Measurements from ENCODE around the gene STK33. TPM values are rescaled to one million over a fixed set of nuclear protein-coding genes. Genes with fewer than 3 reads are reported as not detected.

Gene STK33
- polyA plus RNA-seq, 1 of the 3 experiments (the other 2 are of a cell fraction): 12.3 TPM

DNA sequence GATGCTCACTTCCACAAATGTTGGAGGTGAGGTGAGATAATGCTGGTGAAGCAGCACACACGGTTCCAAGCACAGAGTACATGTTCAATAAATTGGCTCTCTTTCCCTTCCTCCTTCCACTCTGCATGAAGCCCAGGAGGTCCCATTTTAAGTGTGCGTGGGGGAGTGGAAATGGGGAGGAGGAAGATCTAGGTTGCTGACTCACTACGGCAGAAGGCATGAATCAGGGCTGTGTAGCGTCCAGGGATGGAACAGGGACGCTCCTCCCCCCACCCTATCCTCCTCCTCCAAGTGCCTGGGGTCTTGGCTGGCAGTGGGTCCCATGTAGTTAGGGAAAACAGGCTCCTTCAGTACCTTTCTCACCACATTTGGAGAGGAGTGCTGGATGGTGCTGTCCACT, 44.3 kb upstream of the STK33 start (continued):
- TF ChIP-seq SIN3A (IDR thresholded peaks at IDR 0.05; ENCODE audit: borderline replicate concordance, low read depth, low read length): no peak
- no peak for TF ChIP-seq ELF1 (IDR thresholded peaks at IDR 0.05)
- no peak for TF ChIP-seq NRF1 (IDR thresholded peaks at IDR 0.05; ENCODE audit: low read depth, low read length)
- TF ChIP-seq EZH2phosphoT487 (IDR thresholded peaks at IDR 0.05; ENCODE audit: borderline replicate concordance, low read depth): no peak

DNA sequence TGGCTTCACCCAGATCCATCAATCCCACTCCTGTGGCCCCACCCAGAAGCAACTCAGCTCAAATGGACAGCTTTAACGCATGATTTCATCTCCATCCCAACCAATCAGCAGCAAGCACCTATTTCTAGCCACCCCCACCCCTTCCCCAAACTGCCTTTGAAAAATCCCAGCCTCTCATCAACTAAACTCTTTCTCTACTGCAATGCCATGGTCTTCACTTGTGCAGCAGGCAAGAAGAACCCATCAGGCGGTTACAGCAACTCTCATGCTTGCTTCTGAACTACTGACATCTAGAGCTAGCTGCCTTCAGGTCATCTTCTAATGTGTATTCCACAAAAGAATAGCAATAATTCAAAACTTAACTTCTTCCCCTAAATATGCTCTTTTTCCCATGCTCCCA, 42.1 kb upstream of the STK33 start:
- no peak for DNase-seq
- Histone ChIP-seq H3F3A (replicated peaks; ENCODE audit: insufficient read depth) (no peaks in the 10 kb centered on the region), H3K36me3 (replicated peaks in 1 of 2; ENCODE audit: control insufficient read depth in 1 of 2, insufficient read depth in 2 of 2, low read length in 1 of 2) (peaks cover 20 to 31% of the 10 kb centered on the region in 2 experiments), H3K4me3 (ENCODE audit: low read depth in 2 of 2, low read length in 1 of 2) (no peak overlapping the region), H3K9me3 (no peaks in the 10 kb centered on the region), H2AFZ (ENCODE audit: low read depth) (no peak overlapping the region), H4K20me1 (ENCODE audit: insufficient read depth) (no peaks in the 10 kb centered on the region), H3K27ac (ENCODE audit: low read depth in 2 of 2, low read length in 1 of 2) (no peak overlapping the region), H3K27me3 (ENCODE audit: insufficient read depth) (no peaks in the 10 kb centered on the region), H3K4me2 (no peak overlapping the region), H3K9ac (no peak overlapping the region), H3K9me2 (no peaks in the 10 kb centered on the region), H3K4me1 (ENCODE audit: control insufficient read depth in 1 of 2, insufficient read depth in 2 of 2, low read depth in 1 of 2, low read length in 1 of 2) (no peaks in the 10 kb centered on the region; a peak in 1 of 4 replicates), H3K79me2 (ENCODE audit: insufficient read depth) (no peaks in the 10 kb centered on the region)
- POLR2A ChIA-PET: no interaction called here
- CTCF ChIA-PET: no interaction called here
- TF ChIP-seq GABPA (IDR thresholded peaks at IDR 0.05; ENCODE audit: low read depth) (no peak), MEF2A (IDR thresholded peaks at IDR 0.05; ENCODE audit: borderline replicate concordance, low read depth) (no peak), FOSL2 (IDR thresholded peaks at IDR 0.05; ENCODE audit: borderline replicate concordance, low read depth) (no peak)
- TF ChIP-seq, protein P1, sequence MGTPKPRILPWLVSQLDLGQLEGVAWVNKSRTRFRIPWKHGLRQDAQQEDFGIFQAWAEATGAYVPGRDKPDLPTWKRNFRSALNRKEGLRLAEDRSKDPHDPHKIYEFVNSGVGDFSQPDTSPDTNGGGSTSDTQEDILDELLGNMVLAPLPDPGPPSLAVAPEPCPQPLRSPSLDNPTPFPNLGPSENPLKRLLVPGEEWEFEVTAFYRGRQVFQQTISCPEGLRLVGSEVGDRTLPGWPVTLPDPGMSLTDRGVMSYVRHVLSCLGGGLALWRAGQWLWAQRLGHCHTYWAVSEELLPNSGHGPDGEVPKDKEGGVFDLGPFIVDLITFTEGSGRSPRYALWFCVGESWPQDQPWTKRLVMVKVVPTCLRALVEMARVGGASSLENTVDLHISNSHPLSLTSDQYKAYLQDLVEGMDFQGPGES (IDR thresholded peaks at IDR 0.05; ENCODE audit: low read depth, low read length): no peak
- TF ChIP-seq, protein P2, sequence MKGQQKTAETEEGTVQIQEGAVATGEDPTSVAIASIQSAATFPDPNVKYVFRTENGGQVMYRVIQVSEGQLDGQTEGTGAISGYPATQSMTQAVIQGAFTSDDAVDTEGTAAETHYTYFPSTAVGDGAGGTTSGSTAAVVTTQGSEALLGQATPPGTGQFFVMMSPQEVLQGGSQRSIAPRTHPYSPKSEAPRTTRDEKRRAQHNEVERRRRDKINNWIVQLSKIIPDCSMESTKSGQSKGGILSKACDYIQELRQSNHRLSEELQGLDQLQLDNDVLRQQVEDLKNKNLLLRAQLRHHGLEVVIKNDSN (IDR thresholded peaks at IDR 0.05; ENCODE audit: borderline replicate concordance, low read depth): no peak
- 87% methylated on average over 2 of the region's 2 CpGs for WGBS (ENCODE audit: low lambda C conversion rate)

DNA sequence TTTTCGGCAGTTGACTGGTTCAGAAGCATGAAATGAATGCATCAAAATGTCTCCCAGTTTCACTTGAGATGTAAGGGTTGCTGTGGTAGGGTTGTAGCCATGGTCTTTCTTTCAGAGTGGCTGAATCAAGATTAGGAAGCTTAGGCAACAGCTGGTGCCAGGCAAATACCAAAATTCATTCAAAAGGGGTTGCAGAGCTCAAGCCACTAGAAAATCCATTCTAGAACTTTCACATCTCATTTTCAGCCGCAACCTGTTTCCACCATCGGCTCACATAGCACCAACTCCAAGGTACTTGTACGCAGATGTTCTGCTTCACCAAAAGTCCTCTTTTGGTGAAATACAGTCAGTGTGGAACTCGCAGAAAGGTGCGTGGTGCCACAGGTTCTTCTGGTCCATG, 40.5 kb upstream of the STK33 start:
- H3K4me2 ChIP-seq: no peak overlapping the region

More for the DNA sequence above, 40.5 kb upstream of the STK33 start:
- H3K36me3 ChIP-seq (replicated peaks in 1 of 2; ENCODE audit: control insufficient read depth in 1 of 2, insufficient read depth in 2 of 2, low read length in 1 of 2): peaks cover 20 to 27% of the 10 kb centered on the region in 2 experiments
- no peaks in the 10 kb centered on the region for H3K27me3 ChIP-seq (ENCODE audit: insufficient read depth)
- no peak overlapping the region for H3K4me3 ChIP-seq (ENCODE audit: low read depth in 2 of 2, low read length in 1 of 2)
- H2AFZ ChIP-seq (ENCODE audit: low read depth): no peak overlapping the region
- DNase-seq: no peak
- no peak overlapping the region for H3K9ac ChIP-seq
- no peaks in the 10 kb centered on the region for H3K4me1 ChIP-seq (ENCODE audit: control insufficient read depth in 1 of 2, insufficient read depth in 2 of 2, low read depth in 1 of 2, low read length in 1 of 2)
- CTCF ChIA-PET: no interaction called here
- WGBS (ENCODE audit: low lambda C conversion rate): 90% methylated on average over 6 of the region's 6 CpGs
- H3F3A ChIP-seq (replicated peaks; ENCODE audit: insufficient read depth): no peaks in the 10 kb centered on the region
- H3K9me3 ChIP-seq: no peaks in the 10 kb centered on the region
- POLR2A ChIA-PET: no interaction called here
- no peaks in the 10 kb centered on the region for H3K79me2 ChIP-seq (ENCODE audit: insufficient read depth)
- TF ChIP-seq RAD21 (IDR thresholded peaks at IDR 0.05; ENCODE audit: low read length): no peak
- no peak for TF ChIP-seq NRF1 (IDR thresholded peaks at IDR 0.05; ENCODE audit: low read depth, low read length)
- TF ChIP-seq RXRA (IDR thresholded peaks at IDR 0.05; ENCODE audit: borderline replicate concordance, low read depth): no peak
- no peak for TF ChIP-seq MEF2A (IDR thresholded peaks at IDR 0.05; ENCODE audit: borderline replicate concordance, low read depth)
- TF ChIP-seq, protein P3, sequence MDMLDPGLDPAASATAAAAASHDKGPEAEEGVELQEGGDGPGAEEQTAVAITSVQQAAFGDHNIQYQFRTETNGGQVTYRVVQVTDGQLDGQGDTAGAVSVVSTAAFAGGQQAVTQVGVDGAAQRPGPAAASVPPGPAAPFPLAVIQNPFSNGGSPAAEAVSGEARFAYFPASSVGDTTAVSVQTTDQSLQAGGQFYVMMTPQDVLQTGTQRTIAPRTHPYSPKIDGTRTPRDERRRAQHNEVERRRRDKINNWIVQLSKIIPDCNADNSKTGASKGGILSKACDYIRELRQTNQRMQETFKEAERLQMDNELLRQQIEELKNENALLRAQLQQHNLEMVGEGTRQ (IDR thresholded peaks at IDR 0.05; ENCODE audit: borderline replicate concordance, low read depth, low read length): no peak
- TF ChIP-seq RFX5 (IDR thresholded peaks at IDR 0.05; ENCODE audit: low read length): no peak
- TF ChIP-seq, protein P4, sequence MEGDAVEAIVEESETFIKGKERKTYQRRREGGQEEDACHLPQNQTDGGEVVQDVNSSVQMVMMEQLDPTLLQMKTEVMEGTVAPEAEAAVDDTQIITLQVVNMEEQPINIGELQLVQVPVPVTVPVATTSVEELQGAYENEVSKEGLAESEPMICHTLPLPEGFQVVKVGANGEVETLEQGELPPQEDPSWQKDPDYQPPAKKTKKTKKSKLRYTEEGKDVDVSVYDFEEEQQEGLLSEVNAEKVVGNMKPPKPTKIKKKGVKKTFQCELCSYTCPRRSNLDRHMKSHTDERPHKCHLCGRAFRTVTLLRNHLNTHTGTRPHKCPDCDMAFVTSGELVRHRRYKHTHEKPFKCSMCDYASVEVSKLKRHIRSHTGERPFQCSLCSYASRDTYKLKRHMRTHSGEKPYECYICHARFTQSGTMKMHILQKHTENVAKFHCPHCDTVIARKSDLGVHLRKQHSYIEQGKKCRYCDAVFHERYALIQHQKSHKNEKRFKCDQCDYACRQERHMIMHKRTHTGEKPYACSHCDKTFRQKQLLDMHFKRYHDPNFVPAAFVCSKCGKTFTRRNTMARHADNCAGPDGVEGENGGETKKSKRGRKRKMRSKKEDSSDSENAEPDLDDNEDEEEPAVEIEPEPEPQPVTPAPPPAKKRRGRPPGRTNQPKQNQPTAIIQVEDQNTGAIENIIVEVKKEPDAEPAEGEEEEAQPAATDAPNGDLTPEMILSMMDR (IDR thresholded peaks at IDR 0.05): no peak
- no peak for TF ChIP-seq CHD2 (IDR thresholded peaks at IDR 0.05; ENCODE audit: low read length, partially characterized antibody)
- no peak for TF ChIP-seq YY1 (IDR thresholded peaks at IDR 0.05; ENCODE audit: low read depth)
- TF ChIP-seq, protein P1 (IDR thresholded peaks at IDR 0.05; ENCODE audit: low read depth, low read length): no peak
- no peak for TF ChIP-seq NFIC (IDR thresholded peaks at IDR 0.05; ENCODE audit: borderline replicate concordance)
- no peak for TF ChIP-seq POLR2AphosphoS5 (IDR thresholded peaks at IDR 0.05; ENCODE audit: low read depth, low read length)
- TF ChIP-seq, protein P5, sequence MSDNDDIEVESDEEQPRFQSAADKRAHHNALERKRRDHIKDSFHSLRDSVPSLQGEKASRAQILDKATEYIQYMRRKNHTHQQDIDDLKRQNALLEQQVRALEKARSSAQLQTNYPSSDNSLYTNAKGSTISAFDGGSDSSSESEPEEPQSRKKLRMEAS (IDR thresholded peaks at IDR 0.05; ENCODE audit: low read depth): no peak
- TF ChIP-seq EZH2phosphoT487 (IDR thresholded peaks at IDR 0.05; ENCODE audit: borderline replicate concordance, low read depth): no peak
- TF ChIP-seq SMC3 (IDR thresholded peaks at IDR 0.05; ENCODE audit: low read depth, low read length): no peak
- no peaks in the 10 kb centered on the region for H4K20me1 ChIP-seq (ENCODE audit: insufficient read depth)
- no peaks in the 10 kb centered on the region for H3K9me2 ChIP-seq
- H3K27ac ChIP-seq (ENCODE audit: low read depth in 2 of 2, low read length in 1 of 2): no peak overlapping the region
